Osteocyte (in vitro differentiated cells): ENCODE data around the gene SENP2. TPM values are rescaled to one million over a fixed set of nuclear protein-coding genes. Genes with fewer than 3 reads are reported as not detected.

Experiments
- DNase-seq: peaks from one replicate; pipeline ENCODE4 v3.0.0; 2021; ENCODE audit warnings: mixed read lengths; ENCODE audit not compliant: unreplicated experiment; ENCODE audit errors: extremely low spot score
- H3K27ac Mint-ChIP-seq: one replicate; pipeline ENCODE4 v1.8.0; 2021; ENCODE audit warnings: mild to moderate bottlenecking, mixed read lengths; ENCODE audit not compliant: unreplicated experiment
- H3K27me3 Mint-ChIP-seq: one replicate; pipeline ENCODE4 v1.8.0; 2021; ENCODE audit warnings: mixed read lengths; ENCODE audit not compliant: unreplicated experiment
- H3K36me3 Mint-ChIP-seq: one replicate; pipeline ENCODE4 v1.8.0; 2021; ENCODE audit warnings: mixed read lengths; ENCODE audit not compliant: unreplicated experiment
- H3K4me1 Mint-ChIP-seq: one replicate; pipeline ENCODE4 v1.8.0; 2021; ENCODE audit warnings: mixed read lengths; ENCODE audit not compliant: unreplicated experiment
- H3K4me3 Mint-ChIP-seq: one replicate; pipeline ENCODE4 v1.8.0; 2021; ENCODE audit warnings: mild to moderate bottlenecking, moderate library complexity, mixed read lengths; ENCODE audit not compliant: unreplicated experiment
- H3K9me3 Mint-ChIP-seq: one replicate; pipeline ENCODE4 v1.8.0; 2021; ENCODE audit warnings: mixed read lengths; ENCODE audit not compliant: unreplicated experiment
- CTCF ChIP-seq: fragments of 200-600 bp; sonication (generic); IDR thresholded peaks from 2 replicates; pipeline ENCODE4 v1.5.0; 2021; ENCODE audit warnings: antibody characterized with exemption, mild to moderate bottlenecking, moderate library complexity
- total RNA-seq: library from RNA; stranded (reverse); gene quantifications from 2 replicates; pipeline ENCODE4 v1.2.1, GENCODE V29; 2021

Gene SENP2
- total RNA-seq, 1 donor from 2014 or later: 42.7 TPM

- H3K36me3 Mint-ChIP-seq: peaks cover 66% of the 10 kb centered on the region
- peaks cover 5% of the 10 kb centered on the region for H3K4me1 Mint-ChIP-seq
- H3K4me3 Mint-ChIP-seq: no peak overlapping the region
- no peaks in the 10 kb centered on the region for H3K27me3 Mint-ChIP-seq
- H3K27ac Mint-ChIP-seq: no peak overlapping the region
- no peak for DNase-seq
- H3K9me3 Mint-ChIP-seq: peaks cover 13% of the 10 kb centered on the region
- no peak for TF ChIP-seq CTCF
These were observed 94.1 kb downstream of the SENP2 start for GRCh38 chr3:185680231-185680630.

Other genes with a start within 250 kb of the SENP2 start
- 24.2 and 26.9 TPM in 2 replicates for gene MAP3K13, start 223.2 kb upstream of the SENP2 start, total RNA-seq
- 17.4 and 17.5 TPM in 2 replicates for gene TMEM41A, start 87.3 kb upstream of the SENP2 start, total RNA-seq
- not detected in 2 replicates for gene LIPH, start 33.7 kb upstream of the SENP2 start, total RNA-seq
- gene IGF2BP2, start 238.7 kb downstream of the SENP2 start, total RNA-seq: 96.7 and 101 TPM in 2 replicates